Sciatic nerve (tissue), 2 donors: ENCODE measurements around the gene SOCS1. TPM values are rescaled to one million over a fixed set of nuclear protein-coding genes. Genes with fewer than 3 reads are reported as not detected.

Source experiments
- ATAC-seq: fragments of 200-7000 bp; cut with Tn5 transposase; one replicate; pipeline ENCODE4 v1.9.1; 2020; ENCODE audit warnings: mild to moderate bottlenecking, moderate library complexity
- DNase-seq: peaks from one replicate; pipeline ENCODE4 v3.0.0-alpha.2; 2020; ENCODE audit warnings: low spot score
- intact Hi-C: fragments of 100-400 bp; cut with DNase I; formaldehyde crosslinking; loops from one replicate; pipeline ENCODE4 v1.14.2; 2022
- total RNA-seq: library from RNA; stranded (reverse); fragmentation: NEBNext Ultra II Directional; extraction: Animal tissue kit (Norgen Biotek cat#: 25700); gene quantifications from one replicate; pipeline ENCODE4 v1.2.1, GENCODE V29; 2021
- donor health status: DM: no; HTN: no; CAD: no.
- donor health status: DM: no; HTN: no; CAD: no.

Gene SOCS1
- total RNA-seq, 1 donor from 2014 or later: 4.3 TPM

DNA sequence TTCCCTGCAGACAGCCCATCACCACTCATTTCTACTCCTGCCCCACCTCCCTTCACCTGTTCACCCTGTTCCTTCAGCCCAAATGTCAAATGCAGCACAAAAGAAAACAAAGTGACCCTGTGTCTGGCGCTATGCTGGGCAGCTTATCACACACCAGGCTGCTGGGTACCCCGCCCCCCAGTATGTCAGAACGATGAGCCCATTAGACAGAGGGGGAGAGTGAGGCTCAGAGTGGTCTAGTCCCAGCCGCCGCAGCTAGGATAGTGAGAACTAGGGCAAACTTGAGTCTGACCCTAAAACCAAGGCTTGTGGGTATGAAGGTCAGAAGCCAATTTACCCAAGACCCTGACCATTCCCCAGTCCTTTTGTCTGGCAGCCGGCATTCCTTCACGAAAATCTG lies 9.1 kb upstream of the SOCS1 start:
- ATAC-seq (no peak), DNase-seq (no peak)
- intact Hi-C loops: no loop called here

GRCh38 chr16:11264155-11264832 lies 8.3 kb upstream of the SOCS1 start:
- ATAC-seq: no peak
- no peak for DNase-seq
- intact Hi-C loops: no loop called here

DNA sequence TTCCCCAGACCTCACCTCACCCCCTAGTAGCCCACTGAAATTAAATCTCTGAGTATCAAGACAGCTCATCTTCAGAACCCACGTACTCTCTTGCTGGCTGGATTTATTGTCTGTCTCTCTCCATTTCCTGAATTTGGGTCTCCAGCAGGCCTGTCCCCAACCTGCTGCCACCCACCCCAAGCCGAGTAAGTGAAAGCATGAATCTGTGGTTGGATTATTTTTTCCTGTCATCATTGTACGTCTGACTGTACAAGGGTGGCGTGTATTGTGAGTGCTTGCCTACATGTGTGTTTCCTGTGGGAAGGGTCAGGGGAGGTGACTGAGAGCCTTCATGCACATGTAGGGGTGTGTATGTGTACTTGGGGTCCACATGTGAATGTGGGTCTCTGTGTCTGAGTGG lies 7.7 kb upstream of the SOCS1 start:
- ATAC-seq (no peak), DNase-seq (no peak)
- intact Hi-C loops: no loop called here

GRCh38 chr16:11262915-11263314 lies 6.9 kb upstream of the SOCS1 start:
- no peak for ATAC-seq
- DNase-seq: no peak
- intact Hi-C loops: no loop called here

DNA sequence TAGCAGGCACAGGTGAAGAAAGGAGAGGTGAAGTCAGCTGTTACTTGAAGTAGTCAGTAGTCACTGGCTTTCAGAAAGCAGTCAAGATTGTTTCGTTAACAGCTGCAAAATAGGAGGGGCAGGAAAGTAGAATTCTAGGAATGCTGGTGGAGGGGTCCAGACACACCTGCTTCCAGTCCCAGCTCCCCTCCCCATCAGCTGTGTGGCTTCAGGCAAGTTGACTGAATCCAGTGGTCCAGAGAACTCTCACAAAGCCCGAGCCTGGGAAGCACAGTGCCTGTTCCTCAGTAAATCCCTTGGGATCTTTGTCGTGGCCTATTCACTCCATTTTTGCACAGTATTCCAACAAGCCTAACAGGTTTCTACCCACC lies 4.6 kb upstream of the SOCS1 start:
- DNase-seq: no peak
- intact Hi-C loops: no loop called here

GRCh38 chr16:11259655-11260595 lies 3.9 kb upstream of the SOCS1 start:
- ATAC-seq: no peak
- intact Hi-C loops: loop anchor here (10.0 kb wide), 1 partner anchor 85 kb away; the partner anchor contains the start of gene RMI2

More for the DNA sequence above, 4.6 kb upstream of the SOCS1 start:
- ATAC-seq: no peak

DNA sequence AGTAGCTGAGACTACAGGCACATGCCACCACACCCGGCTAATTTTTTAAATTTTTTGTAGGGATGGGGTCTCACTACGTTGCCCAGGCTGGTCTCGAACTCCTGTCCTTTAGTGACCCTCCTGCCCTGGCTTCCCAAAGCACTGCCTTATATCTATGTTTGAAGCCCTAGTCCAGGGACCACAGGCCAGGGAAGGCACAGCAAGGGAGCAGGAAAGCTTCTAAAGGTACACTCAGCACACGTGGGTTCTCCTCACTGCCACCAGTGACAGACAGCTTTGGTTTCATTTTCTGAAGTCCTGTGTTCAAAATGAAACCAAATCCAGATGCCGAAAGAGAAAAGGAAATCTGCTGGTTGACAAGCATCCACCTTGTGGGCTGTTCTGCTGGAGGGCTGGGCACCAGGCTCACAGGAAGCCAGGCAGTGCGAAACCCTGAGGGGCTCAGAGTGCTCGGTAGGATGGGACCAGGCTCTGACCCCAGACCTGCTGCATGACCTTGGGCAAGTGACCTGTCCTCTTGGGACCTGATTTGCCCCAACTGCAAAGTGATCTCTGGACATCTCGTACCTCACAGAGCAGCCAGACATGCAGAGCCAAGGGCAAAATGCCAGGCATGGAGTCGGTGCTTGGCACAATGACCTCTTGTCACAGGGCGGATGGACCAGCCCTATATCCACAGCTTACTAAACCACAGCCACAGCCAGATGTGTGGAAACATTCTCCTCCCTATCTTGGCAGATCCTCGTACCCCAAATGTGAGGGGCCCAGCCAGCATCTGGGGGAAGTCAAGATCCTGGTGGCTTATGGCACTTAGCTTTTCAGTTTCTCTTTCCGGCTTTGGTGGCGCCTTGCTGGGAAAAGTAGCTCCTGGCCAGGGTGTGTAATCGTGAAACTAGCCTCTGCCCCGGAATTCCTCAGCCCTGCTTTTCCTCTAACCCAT lies 2.8 kb upstream of the SOCS1 start:
- intact Hi-C loops: loop anchor here (10.0 kb wide), 1 partner anchor 86 kb away; the partner anchor contains the start of gene RMI2
- no peak for ATAC-seq
- peak; percentile 66 for DNase-seq

More at GRCh38 chr16:11259655-11260595, 3.9 kb upstream of the SOCS1 start:
- DNase-seq: no peak

DNA sequence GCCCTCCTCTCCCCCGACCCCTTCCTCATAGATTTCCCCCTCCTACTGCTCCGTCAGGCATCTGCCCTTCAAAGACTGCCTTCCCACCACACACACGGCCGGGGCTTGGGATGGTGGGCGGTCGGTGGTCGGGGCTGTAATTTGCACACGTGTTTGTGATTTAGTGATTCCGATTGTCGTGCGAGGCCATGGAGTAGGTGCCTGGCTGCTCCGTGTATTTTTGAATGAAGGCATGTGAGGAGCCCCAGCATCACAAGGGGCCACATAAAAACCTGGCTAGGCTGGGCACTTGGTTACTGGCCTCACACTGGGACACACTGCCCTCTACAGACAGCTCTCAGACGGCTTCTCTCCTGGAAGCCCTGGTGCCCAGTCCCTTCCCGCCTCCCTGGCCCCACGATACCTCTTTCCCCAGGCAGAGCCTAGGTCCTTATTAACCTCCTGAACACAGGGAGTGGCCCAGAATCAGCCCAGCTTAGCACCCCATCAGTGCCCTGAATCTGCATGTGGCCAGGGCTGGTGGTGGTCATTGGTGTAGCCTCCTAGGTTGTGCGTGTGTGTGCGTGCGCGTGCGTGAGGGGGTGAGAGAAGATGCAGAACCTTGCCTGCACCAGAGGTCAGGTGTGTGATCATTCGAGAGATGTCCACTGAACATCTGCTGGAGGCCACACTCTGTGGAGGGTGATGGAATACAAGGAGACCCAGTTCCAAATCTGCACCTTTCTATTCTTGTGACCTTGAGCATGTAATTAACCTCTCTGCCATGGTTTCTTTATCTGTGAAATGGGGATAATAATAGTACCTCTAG lies 1.3 kb upstream of the SOCS1 start:
- DNase-seq (peak; percentile 87), ATAC-seq (peak; percentile 89)
- intact Hi-C loops: loop anchor here (2.0 to 10.0 kb wide), 2 partner anchors 87 to 289 kb away; partner anchors contain the start of gene RMI2

DNA sequence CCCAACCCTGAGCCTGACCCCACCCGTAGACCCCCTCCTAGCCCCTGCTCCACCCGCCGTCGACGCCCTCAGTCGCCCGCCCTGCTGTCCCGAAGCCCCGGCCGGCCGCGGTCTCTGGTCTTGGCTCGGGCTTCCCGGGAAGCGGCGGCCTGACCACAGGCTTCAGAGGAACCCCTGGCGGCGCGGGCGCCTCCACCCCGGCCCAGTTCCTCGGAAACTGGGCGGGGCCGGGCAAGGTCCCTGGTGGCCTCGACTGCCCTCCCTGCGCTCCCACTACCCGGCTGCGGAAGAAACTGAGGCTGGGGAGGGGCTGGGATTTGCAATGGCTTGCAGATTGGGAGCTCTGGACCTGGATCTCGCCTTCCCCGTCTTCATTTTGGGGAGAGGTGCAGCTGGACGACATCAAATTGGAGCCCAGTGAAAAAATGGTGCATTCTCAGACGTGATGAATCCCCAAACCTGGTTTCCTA lies 692 bp upstream of the SOCS1 start:
- intact Hi-C loops: loop anchor here (2.0 to 10.0 kb wide), 2 partner anchors 88 to 288 kb away; partner anchors contain the start of gene RMI2
- ATAC-seq: peak; percentile 71
- peak; percentile 81 for DNase-seq

GRCh38 chr16:11254913-11255736 lies 879 bp downstream of the SOCS1 start:
- ATAC-seq: no peak
- DNase-seq: peak; percentile 69

DNA sequence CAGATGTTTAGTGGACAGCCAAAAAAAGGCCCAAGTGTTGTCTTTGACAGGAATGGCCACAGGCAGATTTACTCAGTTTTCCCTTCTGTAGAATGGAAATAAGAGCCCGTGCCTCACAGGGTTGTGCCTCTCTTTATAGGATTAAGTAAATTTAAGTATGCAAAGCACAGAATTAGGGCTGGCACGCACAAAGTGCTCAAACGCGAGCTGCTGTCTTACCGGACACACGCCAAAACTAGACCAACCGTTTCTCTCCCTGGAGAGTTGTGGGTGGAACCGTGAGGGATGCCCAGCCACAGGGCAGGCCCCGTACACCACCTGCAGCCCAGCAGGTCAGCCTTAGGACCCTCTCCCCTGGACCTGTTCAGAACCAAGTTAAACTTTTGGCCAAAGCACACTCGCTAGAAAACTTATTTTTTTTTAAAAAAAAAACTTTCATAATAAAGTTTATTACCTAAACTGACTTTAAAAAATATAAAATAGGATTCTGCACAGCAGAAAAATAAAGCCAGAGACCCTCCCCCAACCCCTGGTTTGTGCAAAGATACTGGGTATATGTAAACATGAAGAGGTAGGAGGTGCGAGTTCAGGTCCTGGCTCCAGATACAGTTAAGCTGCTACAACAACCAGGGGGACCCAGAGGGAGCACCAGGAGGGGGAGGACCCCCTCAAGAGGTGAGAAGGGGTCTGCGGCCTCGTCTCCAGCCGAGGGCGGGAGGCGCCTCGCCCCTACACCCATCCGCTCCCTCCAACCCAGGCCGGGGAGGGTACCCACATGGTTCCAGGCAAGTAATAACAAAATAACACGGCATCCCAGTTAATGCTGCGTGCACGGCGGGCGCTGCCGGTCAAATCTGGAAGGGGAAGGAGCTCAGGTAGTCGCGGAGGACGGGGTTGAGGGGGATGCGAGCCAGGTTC lies 1.8 kb downstream of the SOCS1 start:
- ATAC-seq (no peak), DNase-seq (no peak)
- intact Hi-C loops: loop anchor here (5.0 to 10.0 kb wide), 2 partner anchors 91 to 1412 kb away; partner anchors contain the start of gene RMI2

More at GRCh38 chr16:11254913-11255736, 879 bp downstream of the SOCS1 start:
- intact Hi-C loops: loop anchor here (5.0 to 10.0 kb wide), 2 partner anchors 90 to 1413 kb away; partner anchors contain the start of gene RMI2

GRCh38 chr16:11253009-11253994 lies 2.7 kb downstream of the SOCS1 start:
- DNase-seq (no peak), ATAC-seq (no peak)
- intact Hi-C loops: loop anchor here (5.0 to 10.0 kb wide), 2 partner anchors 91 to 1411 kb away; partner anchors contain the start of gene RMI2

- DNase-seq (no peak), ATAC-seq (no peak)
- intact Hi-C loops: loop anchor here (5.0 to 10.0 kb wide), 2 partner anchors 92 to 1410 kb away; partner anchors contain the start of gene RMI2
Observed at GRCh38 chr16:11252482-11252931, 3.5 kb downstream of the SOCS1 start.
